AG04450 (cell line): Measurements from ENCODE around the gene EPB41L1. TPM values are rescaled to one million over a fixed set of nuclear protein-coding genes. Genes with fewer than 3 reads are reported as not detected.

Experiments used
- CTCF ChIA-PET: fragments of 300-600, 350-600 bp; formaldehyde crosslinking; extraction: SDS; loops from one replicate; lab custom pipeline; 2022; ENCODE audit warnings: antibody characterized with exemption, inconsistent platforms; lab: Charles Lee
- POLR2A ChIA-PET: fragments of 350-600 bp; formaldehyde crosslinking; extraction: SDS; loops from one replicate; lab custom pipeline; 2021; ENCODE audit warnings: antibody characterized with exemption, inconsistent platforms; lab: Yijun Ruan, JAX
- DNase-seq: peaks from one replicate; pipeline ENCODE4 v3.0.0-alpha.2; 2011; ENCODE audit warnings: low read depth, low spot score
- H3K27ac ChIP-seq: one replicate; pipeline ENCODE4 v1.5.1; 2012; ENCODE audit warnings: low read depth, low read length, control low read depth
- H3K27me3 ChIP-seq: one replicate; pipeline ENCODE4 v1.6.0; 2012; ENCODE audit warnings: low read length; ENCODE audit not compliant: control insufficient read depth, insufficient read depth
- H3K4me3 ChIP-seq: 2 replicates; pipeline ENCODE4 v1.5.1; 2011; ENCODE audit warnings: mild to moderate bottlenecking, low read depth, low read length, control low read depth
- H3K9me3 ChIP-seq: 2 replicates; pipeline ENCODE4 v1.5.1; 2012; ENCODE audit warnings: low read length; ENCODE audit not compliant: control insufficient read depth, insufficient read depth
- polyA plus RNA-seq: library from polyadenylated mRNA; depleted of rRNA; stranded (reverse); fragments of >200 nt; gene quantifications from 2 replicates; pipeline ENCODE4 v1.2.3, GENCODE V29; 2011
- TF ChIP-seq, protein P1 (sequence below): IDR thresholded peaks from 2 replicates; pipeline ENCODE4 v1.5.1; 2011; ENCODE audit warnings: low read depth, low read length, control low read depth, inconsistent platforms

EPB41L1 gene
- polyA plus RNA-seq, 1 experiment: 17.8 TPM

GRCh38 chr20:36109251-36109947 is 45.1 kb upstream of the EPB41L1 start:
- Histone ChIP-seq H3K27me3 (peaks cover 16% of the 10 kb centered on the region), H3K9me3 (no peaks in the 10 kb centered on the region), H3K4me3 (no peak overlapping the region), H3K27ac (no peak overlapping the region)
- CTCF ChIA-PET: interaction anchor here (1.6 kb wide), 1 partner anchor 117 kb away, joined by 8 read pairs; no protein-coding TSS in a partner anchor
- no peak for DNase-seq
- TF ChIP-seq, protein P1, sequence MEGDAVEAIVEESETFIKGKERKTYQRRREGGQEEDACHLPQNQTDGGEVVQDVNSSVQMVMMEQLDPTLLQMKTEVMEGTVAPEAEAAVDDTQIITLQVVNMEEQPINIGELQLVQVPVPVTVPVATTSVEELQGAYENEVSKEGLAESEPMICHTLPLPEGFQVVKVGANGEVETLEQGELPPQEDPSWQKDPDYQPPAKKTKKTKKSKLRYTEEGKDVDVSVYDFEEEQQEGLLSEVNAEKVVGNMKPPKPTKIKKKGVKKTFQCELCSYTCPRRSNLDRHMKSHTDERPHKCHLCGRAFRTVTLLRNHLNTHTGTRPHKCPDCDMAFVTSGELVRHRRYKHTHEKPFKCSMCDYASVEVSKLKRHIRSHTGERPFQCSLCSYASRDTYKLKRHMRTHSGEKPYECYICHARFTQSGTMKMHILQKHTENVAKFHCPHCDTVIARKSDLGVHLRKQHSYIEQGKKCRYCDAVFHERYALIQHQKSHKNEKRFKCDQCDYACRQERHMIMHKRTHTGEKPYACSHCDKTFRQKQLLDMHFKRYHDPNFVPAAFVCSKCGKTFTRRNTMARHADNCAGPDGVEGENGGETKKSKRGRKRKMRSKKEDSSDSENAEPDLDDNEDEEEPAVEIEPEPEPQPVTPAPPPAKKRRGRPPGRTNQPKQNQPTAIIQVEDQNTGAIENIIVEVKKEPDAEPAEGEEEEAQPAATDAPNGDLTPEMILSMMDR: no peak
- POLR2A ChIA-PET: interaction anchor here (0.6 kb wide), 1 partner anchor 8 kb away, joined by 3 read pairs; no protein-coding TSS in a partner anchor

GRCh38 chr20:36110994-36111393 is 43.5 kb upstream of the EPB41L1 start:
- Histone ChIP-seq H3K4me3 (no peak overlapping the region), H3K27ac (peak overlapping the region; percentile 21), H3K27me3 (peaks cover 16% of the 10 kb centered on the region), H3K9me3 (no peaks in the 10 kb centered on the region)
- POLR2A ChIA-PET: no interaction called here
- CTCF ChIA-PET: interaction anchor here (1.2 to 1.3 kb wide), 2 partner anchors 118 to 157 kb away, joined by 4 to 5 read pairs; partner anchors contain the start of gene SCAND1
- no peak for DNase-seq
- TF ChIP-seq, protein P1: no peak

DNA sequence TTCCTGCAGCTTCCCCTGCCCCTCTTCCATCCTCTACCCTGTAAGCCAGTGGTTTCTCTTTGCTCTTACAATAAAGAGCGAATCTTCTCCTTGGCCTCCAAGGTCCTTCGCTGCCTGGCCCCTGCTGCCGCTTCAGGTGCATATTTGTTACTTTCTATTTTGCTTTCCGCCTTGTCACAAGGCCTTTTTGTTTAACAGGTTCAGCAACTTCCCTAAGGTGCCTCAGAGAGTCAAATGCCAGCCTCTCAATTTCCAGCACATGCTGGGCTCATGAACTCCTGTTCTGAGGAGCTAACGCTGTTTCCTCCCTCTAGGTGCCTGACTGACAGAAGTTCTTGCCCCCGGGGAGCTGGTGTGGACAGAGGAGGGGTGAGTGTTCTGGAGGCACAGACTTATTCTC is 42.4 kb upstream of the EPB41L1 start:
- no peak for DNase-seq
- TF ChIP-seq, protein P1: no peak
- POLR2A ChIA-PET: no interaction called here

DNA sequence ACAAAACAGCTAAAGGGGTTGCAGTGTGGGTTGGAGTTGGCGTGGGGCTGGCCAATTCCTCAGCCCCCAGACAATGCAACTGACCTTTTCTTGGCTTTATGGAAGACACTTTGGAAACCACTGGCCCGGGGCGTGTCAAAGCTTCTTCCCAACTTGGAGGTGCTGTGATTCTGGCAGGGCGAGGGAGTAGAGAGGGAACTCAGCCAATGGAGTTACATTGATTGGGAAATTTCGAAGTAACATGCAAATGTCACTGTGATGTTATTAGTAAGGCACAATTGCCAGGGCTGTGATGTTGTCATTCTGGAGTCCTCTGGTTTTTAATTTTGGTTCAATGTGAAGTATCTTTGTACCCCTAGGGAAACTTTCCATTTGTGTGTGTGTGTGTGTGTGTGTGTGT is 41.5 kb upstream of the EPB41L1 start:
- no peak overlapping the region for H3K4me3 ChIP-seq
- no peak for DNase-seq
- CTCF ChIA-PET: interaction anchor here (0.6 to 1.1 kb wide), 2 partner anchors 25 to 120 kb away, joined by 3 to 4 read pairs; no protein-coding TSS in a partner anchor
- POLR2A ChIA-PET: interaction anchor here (0.5 to 0.6 kb wide), 2 partner anchors 80 to 230 kb away, joined by 4 to 5 read pairs; no protein-coding TSS in a partner anchor
- H3K27me3 ChIP-seq: peaks cover 16% of the 10 kb centered on the region
- H3K9me3 ChIP-seq: no peaks in the 10 kb centered on the region
- no peak overlapping the region for H3K27ac ChIP-seq
- TF ChIP-seq, protein P1: no peak

More for the DNA sequence above, 42.4 kb upstream of the EPB41L1 start:
- Histone ChIP-seq H3K27ac (no peak overlapping the region), H3K4me3 (no peak overlapping the region), H3K9me3 (no peaks in the 10 kb centered on the region), H3K27me3 (peaks cover 16% of the 10 kb centered on the region)
- CTCF ChIA-PET: interaction anchor here (1.3 kb wide), 1 partner anchor 119 kb away, joined by 5 read pairs; no protein-coding TSS in a partner anchor
